OCI-M2 (cell line): ENCODE data around the gene ULBP3.

Experiments used
- DNase-seq: peaks from one replicate; lab custom pipeline; 2025; ENCODE audit not compliant: unreplicated experiment; lab: John Stamatoyannopoulos, UW

ULBP3 gene

DNA sequence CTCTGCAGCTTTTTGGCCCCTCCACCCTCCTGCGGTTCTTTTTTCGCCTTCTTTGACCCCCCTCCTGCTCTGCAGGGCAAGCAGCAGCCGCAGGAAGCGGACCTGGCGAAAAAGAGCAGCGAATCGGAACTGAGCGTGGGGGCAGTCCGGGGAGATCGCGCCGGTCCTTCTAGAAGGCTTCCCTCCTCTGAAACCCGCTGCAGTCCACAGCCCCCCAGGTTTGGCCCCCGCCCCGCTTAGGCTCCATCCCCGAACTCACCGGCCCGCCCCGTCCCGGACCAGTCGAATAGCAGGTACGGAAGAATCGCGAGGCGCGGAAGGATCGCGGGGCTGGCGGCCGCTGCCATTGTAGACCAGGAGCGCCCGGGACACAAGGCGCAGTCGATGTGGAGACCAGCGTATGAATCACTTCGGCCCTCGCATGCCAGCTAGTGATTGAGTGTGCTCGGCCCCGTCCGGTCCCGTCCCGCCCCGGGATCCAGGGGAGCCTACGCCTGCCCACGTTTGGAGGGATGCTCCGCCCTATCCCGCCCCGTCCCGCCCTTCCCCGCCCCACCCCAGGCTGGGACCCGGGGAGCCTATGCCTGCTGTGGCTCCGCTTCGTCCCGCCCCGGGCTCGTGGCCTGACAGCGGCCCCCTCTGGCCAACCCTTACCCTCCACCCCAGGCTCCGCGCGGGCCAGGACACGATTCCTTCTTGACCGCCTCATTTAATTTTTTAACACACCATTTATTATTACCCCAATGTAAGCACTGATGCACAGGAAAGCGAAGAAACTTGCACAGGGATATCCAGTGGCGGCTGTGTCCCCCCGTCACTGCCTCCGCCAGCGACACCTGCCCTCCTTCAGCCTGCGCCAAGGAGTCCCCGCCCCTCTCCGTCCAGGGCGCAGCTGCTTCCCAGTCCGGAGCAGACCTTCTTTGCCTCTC lies at the start of gene ULBP3:
ULBP3 (minus strand) TSS at position 402 of the 929 bp plus-strand sequence; CDS start at position 347, 55 bp downstream.
- no peak for DNase-seq

DNA sequence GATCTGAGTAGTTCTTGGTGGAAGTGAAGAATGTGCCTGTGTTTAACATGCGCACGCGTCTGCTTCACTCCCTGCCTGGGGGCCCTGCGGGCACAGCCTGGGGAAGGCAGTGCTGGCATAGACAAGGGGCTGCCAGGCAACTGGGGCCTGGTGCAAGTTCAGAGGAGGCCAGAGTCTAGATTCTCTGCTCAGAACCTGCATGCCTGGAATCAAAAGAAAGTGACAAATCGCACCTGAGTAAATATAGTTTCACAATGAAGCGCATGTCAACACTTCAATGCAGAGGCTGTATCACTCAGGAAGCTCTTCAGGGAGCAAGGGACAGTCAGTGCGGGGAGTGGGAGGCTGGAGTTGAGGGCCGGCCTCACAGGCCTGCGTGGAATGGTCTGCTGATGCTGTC lies 49.7 kb upstream of the ULBP3 start:
- no peak for DNase-seq

DNA sequence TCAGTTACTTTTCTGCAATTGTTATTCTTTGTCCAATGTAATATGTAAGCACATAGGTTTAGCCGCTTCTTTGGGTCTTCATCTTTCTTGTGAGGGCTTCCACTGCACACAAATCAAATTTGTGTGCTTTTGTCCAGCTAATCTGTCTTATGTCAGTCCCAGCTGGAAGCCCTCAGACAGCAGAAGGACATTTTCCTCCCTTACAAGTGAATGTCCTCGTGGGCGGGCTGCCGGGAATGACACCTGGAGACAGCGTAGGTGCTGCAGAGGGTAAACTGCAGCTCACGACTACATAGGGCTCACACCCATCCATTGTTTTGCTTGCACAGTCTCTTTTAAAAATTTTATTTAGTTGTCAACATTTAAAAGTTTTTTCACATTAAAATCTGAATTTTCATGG lies 49.3 kb upstream of the ULBP3 start:
- no peak for DNase-seq

DNA sequence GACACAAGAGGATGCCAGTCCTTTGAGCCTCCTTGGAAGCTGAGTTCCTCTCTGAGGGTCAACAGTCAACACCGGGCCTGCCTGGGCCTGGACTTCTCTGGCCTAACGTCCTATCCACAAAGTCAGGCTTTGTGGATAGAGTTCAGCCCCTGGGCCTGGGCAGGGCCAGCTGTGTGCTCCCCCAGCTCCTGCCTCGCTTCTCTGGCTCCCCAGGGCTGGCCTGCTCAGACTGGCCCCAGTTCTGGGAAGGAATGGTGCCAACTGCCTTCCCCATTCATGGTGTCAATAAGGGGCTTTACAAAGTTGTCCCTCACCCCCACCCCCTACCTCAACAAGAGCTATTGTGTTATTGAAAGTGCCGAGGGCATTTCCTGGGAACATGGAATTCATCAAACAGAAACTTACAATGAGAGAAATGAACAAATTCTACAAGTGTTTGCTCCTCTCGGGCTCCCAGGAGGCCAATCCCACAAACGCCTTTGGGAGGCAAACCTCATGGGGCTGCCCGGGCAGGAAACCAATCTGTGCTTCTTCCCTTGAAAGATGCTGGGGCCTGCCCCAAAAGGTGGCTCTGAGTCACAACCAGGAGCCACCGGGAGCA lies 47.4 kb upstream of the ULBP3 start:
- DNase-seq: no peak

DNA sequence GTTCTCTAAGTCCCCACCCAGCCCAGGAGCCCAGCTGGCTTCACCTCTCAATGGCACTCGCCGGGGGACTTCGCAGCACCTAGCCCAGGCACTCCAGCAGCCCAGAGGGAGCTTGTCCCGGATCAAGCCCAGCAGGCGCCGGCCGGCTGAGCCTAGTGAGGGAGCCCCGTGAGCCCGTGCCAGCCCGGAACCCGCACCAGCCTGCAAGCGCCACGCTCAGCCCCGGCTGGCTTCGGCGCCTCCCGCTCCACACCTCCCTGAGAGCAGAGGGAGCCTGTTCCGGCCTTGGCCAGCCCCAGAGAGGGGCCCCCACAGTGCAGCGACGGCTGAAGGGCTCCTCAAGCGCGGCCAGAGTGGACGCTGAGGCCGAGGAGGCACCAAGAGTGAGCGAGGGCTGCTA lies 46.8 kb upstream of the ULBP3 start:
- no peak for DNase-seq

DNA sequence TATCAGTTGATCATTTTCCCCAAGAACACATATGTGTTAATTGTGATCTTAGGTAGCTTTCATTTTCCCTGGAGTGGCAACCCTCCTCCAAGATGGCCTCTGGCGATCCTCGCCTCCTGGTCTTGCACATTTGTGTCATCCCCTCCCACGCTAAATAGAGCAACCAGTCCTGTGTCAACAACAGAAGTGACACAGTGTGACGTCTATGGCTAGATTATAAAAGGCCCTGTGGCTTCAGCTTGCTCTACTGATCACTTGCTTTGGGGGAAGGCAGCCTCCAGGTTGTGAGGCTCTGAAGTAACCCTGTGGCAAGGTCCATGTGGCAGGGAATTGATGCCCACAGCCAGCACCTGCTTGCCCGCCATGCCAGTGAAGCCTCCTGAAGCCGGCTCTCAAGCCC lies 43.3 kb upstream of the ULBP3 start:
- no peak for DNase-seq

DNA sequence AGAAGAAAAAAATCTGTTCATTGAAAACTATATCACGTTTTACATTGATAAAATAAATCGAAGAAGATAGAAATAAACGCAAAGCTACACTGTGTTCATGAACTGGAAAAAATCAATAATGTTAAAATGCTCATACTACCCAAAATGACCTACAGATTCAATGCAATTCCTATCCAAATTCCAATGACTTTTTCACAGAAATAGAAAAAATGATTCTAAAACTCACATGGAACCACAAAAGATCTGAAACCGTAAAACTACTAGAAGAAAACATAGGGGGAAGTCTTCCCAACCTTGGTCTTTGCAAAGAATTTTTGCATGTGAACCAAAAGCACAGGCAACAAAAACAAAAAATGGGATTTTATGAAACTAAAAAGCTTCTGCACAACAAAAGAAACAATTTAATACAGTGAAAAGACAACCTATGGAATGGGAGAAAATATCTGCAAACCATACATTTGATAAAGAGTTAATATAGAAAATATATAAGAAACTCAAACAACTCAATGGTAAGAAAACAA lies 33.9 kb upstream of the ULBP3 start:
- DNase-seq: no peak

DNA sequence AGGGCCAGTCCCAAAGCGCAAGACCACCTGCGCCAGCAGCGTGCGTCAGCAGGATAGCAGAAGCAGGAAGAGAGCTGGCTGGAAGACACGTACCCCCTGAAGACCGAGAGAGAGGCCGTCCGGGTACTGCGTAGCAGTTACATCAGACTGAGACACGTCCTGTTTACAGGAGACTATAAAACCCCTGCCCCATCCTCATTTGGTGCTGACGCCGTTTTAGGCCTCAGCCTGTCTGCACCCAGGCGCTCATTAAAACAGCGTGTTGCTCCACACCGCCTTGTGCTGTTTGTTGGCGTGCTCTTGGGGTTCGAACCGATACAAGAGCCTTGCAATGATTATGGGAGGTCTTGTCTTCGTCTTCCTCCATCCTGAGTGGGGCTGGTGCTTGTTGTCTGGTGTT lies 31.8 kb upstream of the ULBP3 start:
- DNase-seq: no peak

DNA sequence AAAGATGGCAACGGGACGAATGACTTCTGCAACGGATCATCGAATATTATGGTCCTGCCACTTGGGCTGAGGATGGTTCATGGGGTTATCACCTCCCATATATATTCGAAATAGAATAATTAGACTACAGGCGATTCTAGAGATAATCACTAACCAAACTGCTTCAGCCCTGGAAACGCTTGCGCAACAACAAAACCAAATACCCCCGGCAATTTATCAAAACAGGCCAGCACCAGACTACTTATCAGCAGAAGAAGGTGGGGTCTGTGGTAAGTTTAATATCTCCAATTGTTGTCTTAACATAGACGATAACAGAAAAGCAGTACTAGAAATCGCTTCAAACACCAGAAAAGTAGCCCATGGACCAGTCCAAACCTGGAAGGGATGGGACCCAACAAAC lies 31.0 kb upstream of the ULBP3 start:
- DNase-seq: no peak

DNA sequence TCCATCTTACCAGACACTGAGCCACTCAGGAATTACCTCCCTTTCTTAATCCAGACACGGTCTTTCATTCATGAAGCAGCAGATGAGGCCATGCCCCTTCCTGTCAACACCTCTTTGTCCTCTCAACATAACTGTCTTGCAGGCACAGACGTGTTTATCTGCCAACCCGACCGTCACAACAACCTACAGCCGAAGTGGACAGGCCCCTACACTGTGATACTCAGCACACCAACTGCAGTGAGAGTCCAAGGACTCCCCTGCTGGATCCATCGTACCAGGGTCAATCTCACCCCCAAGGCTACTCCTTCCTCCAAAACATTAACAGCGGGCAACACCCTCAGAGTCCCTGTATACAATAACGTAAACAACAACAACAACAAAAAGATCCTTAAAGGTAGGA lies 30.6 kb upstream of the ULBP3 start:
- no peak for DNase-seq

DNA sequence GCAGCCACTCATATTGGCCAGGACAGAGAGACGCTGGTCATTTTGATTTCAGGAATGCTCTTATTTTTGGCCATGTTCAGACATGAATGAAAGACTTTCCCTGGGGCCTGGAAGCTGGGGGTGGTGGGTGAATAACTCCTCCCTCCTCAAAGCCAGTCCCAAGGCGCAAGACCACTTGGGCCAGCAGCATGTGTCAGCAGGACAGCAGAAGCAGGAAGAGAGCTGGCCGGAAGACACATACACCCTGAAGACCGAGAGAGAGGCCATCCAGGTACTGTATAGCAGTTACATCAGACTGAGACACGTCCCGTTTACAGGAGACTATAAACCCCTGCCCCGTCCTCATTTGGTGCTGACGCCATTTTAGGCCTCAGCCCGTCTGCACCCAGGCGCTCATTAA lies 29.2 kb upstream of the ULBP3 start:
- no peak for DNase-seq

DNA sequence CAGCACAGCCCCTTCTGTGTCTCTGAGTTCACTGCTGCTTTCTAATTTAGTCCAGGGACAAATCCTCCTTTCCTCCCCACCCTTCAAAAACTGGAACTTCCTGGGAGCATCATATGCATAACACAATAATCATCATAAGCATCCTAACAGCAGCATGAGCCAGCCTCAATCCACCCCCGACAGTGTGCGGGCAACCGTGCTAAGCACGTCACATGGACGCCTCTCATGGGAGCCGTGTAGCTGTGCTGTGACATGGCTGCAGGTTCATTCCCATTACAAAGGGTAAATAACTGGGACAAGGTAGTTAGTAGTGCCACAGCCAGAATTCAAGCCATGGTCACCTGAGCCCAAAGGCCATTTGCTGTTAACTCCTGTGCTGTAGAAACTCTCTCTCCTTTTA lies 24.5 kb upstream of the ULBP3 start:
- no peak for DNase-seq

DNA sequence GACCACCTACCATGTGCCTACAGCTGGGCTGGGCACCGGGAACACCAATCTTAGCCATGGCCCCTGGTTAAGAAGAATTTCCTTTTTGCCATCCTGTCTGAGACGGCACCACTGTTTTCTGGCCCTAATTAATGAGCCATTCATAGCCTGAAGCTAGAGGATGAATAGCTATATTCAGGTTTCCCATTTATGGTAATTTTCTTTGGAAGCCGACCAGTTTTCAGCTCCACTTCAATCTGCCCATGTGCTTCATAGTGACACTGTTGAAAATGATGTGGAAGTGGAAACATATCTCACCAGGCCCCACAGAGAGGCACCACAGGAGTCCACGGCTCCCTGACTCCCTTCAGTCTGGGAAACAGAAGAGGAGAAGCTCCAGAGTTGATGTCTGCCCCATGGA lies 22.6 kb upstream of the ULBP3 start:
- DNase-seq: no peak

DNA sequence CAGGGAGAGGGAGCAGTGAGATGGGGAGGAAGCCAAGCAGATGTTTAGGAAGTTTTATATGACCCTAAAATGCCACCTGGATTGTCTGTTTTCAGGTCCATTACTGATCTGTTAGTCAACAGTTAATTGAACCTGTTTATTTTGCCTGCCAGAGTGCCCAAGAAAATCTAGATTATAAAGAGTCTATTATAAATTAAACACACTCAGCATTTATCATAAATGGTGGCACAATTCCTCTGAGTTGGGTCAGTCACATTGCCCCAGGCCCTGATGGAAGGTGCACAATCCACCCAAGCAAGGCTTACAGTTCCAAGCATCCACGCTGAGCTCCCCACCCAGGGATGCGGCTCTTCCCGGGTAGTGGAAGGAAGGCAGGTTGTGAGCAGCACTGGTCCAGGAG lies 21.4 kb upstream of the ULBP3 start:
- no peak for DNase-seq

DNA sequence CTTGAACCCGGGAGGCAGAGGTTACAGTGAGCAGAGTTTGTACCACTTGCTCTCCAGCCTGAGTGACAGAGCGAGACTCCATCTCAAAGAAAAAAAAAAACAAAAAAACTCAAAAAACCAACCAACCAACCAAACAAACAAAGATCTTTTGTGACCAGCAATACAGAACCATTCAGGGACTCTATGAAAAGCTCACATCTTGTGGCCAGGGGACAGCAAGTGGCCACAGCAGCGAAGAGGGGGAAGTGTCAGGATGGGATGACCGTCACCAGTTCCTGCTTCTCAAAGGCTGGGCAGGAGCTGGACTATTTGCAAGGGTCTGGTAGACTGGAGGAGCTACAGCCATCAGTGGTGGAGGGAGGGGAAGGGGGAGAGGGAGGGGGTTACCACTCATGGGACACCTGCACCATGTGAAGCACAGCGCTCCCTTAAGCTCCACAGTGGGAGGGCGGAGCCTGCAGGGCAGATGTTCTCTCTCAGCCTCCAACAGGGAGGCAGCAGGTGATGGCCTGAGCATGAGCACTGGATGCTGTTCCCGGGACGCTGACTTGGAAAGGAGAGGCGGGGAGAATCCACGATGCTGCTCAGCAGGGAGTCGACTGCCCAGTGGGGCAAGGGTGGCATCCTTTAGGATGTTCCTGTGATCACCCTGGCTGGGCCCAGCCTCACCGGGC lies 19.7 kb upstream of the ULBP3 start:
- DNase-seq: no peak

DNA sequence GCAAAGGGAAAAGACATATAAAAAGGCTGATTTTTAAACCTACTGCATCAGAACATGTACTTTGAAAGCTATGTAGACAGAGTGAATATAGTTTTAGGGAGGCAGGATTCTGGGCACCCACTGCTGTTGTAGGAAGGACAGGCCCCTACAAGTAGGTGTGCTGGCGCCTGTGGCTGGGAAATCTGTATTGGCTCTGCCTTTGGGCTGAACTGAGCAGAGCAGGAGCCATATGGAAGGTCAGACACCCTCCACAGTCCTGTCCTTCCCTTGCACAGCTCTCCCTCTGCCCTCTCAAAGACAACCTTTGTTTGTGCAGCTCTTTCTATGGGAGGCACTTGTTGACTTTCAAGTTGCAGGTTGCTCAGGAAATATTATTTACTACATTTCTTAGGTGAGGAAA lies 18.4 kb upstream of the ULBP3 start:
- no peak for DNase-seq

DNA sequence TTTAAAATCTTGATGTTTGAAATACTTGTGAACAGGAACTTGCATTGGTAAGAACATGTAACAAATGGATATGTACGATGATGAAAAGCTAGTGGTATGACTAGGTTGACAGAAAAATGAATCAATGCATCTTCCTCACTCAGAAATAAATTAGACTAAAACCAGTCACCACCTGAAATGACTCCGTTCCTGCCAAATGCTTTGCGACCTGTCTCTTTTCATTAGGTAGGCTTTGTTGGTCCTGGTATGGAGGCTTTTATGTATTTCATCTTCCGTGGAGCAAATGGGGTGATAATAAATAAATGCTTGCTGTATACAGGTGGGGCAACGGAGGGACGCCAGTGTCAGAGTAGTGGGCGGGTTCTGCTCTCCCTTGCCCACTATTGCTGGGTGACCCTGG lies 17.1 kb upstream of the ULBP3 start:
- no peak for DNase-seq

DNA sequence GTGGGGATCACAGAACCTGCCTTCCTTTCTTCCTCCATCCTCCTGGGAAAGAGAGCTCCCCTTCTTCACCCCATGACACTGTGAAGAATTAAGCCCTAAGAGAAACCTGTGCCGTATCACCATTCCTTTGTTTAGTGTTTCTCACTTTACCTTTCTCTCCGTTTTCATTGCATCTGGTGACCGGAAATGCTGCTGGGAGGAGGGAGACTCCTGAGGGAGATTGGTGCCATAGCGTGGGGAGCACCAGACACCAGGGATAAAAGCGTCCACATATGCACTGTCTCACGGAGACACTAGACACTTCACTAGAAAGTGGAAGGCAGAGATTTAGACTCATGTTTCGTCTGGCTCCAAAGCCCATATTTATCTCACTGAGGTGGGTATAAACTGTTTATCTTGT lies 15.5 kb upstream of the ULBP3 start:
- DNase-seq: no peak

DNA sequence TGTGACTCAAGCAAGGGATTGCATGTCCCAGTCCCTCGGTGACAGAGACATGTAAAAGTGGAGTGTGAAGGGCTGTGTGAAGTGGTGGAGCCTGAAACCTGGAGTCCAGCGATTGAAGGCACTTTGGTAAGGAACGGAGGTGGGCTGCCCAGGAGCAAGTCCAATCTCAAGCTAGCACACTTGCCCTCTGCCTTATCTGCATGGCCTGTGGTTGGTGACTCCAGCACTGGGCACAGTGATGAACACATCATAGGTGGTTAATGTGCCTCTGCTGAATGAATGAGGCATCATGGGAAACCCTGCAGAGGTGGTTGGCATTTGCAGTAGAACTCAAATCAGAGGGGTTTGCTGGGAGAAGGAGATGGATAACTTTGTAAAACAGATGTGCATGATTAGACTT lies 14.9 kb upstream of the ULBP3 start:
- no peak for DNase-seq

DNA sequence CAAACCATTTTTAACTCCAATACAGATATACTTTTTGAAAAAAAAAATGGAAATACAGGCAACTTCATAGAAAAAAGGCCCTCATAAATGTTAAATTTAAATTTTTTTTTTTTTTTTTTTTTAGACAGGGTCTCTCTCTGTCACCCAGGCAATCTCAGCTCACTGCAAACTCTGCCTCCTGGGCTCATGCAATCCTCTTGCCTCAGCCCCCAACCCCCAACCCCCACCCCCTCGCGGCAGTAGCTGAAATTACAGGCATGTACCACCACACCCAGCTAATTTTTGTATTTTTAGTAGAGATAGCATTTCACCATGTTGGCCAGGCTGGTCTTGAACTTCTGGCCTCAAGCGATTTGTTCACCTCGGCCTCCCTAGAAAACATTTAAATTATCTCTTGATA lies 12.8 kb upstream of the ULBP3 start:
- no peak for DNase-seq

DNA sequence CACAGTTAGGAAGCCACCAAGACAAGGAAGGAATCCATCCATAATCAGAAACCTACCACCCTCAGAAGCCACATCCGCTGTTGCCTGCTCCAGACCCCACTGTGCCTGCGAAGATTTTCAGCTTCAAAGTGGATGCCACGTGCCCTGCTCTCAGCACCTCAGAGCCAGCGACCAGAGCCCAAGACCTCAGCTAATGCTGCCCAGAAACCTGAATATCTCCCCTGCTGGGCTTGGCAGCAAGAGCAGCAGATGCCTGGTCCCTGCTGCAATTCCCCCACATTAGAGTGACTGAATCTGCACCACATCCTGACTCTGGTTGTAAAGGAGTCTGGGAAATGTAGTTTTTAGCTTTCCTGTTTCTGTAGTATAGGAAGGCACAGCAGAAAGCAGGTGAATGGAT lies 10.7 kb upstream of the ULBP3 start:
- no peak for DNase-seq

DNA sequence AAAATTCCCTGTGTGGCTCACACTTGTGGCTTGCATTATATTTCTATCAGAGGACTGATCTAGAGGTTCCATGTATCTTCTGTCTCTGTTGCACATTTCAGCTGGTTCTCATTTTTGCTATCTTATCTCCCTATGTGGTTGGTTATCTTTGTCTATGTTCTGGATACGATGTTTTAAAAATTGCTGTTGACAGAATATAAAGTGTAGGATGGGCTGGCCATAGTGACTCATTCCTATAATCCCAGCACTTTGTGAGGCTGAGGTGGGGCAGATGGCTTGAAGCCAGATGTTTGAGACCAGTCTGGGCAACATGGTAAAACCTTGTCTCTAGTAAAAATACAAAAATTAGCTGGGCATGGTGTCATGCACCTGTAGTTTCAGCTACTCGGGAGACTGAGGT lies 9.9 kb upstream of the ULBP3 start:
- no peak for DNase-seq
